Measurements from ENCODE around the gene SLC39A10. TPM values are rescaled to one million over a fixed set of nuclear protein-coding genes. Genes with fewer than 3 reads are reported as not detected.

The SLC39A10 gene
- total RNA-seq, 1 donor from 2014 or later: 37.4 TPM

GRCh38 chr2:195722075-195722474 is 65.0 kb downstream of the SLC39A10 start:
- Mint-ChIP-seq H3K4me1 (ENCODE audit: unreplicated experiment) (no peaks in the 10 kb centered on the region), H3K9me3 (ENCODE audit: unreplicated experiment) (no peaks in the 10 kb centered on the region), H3K27ac (ENCODE audit: unreplicated experiment) (no peak overlapping the region), H3K27me3 (ENCODE audit: unreplicated experiment) (no peaks in the 10 kb centered on the region), H3K36me3 (ENCODE audit: unreplicated experiment) (peaks cover 20% of the 10 kb centered on the region), H3K4me3 (ENCODE audit: unreplicated experiment) (no peak overlapping the region)
- no peak for DNase-seq (ENCODE audit: extremely low spot score, unreplicated experiment)
- no peak for TF ChIP-seq CTCF (IDR thresholded peaks at IDR 0.05)

GRCh38 chr2:195727106-195727505 is 70.1 kb downstream of the SLC39A10 start:
- Mint-ChIP-seq H3K9me3 (ENCODE audit: unreplicated experiment) (peaks cover 12% of the 10 kb centered on the region), H3K4me3 (ENCODE audit: unreplicated experiment) (no peak overlapping the region), H3K27ac (ENCODE audit: unreplicated experiment) (no peak overlapping the region), H3K36me3 (ENCODE audit: unreplicated experiment) (peaks cover 24% of the 10 kb centered on the region), H3K27me3 (ENCODE audit: unreplicated experiment) (no peaks in the 10 kb centered on the region), H3K4me1 (ENCODE audit: unreplicated experiment) (peaks cover under 1% of the 10 kb centered on the region)
- no peak for DNase-seq (ENCODE audit: extremely low spot score, unreplicated experiment)
- TF ChIP-seq CTCF (IDR thresholded peaks at IDR 0.05): no peak

GRCh38 chr2:195730912-195731311 is 73.9 kb downstream of the SLC39A10 start:
- Mint-ChIP-seq H3K4me3 (ENCODE audit: unreplicated experiment) (no peak overlapping the region), H3K27me3 (ENCODE audit: unreplicated experiment) (no peaks in the 10 kb centered on the region), H3K36me3 (ENCODE audit: unreplicated experiment) (peaks cover 22% of the 10 kb centered on the region), H3K4me1 (ENCODE audit: unreplicated experiment) (peaks cover 27% of the 10 kb centered on the region), H3K27ac (ENCODE audit: unreplicated experiment) (no peak overlapping the region), H3K9me3 (ENCODE audit: unreplicated experiment) (peaks cover 12% of the 10 kb centered on the region)
- no peak for TF ChIP-seq CTCF (IDR thresholded peaks at IDR 0.05)
- no peak for DNase-seq (ENCODE audit: extremely low spot score, unreplicated experiment)

- H3K27me3 Mint-ChIP-seq (ENCODE audit: unreplicated experiment): no peaks in the 10 kb centered on the region
- TF ChIP-seq CTCF (IDR thresholded peaks at IDR 0.05): no peak
- H3K4me3 Mint-ChIP-seq (ENCODE audit: unreplicated experiment): no peak overlapping the region
- H3K9me3 Mint-ChIP-seq (ENCODE audit: unreplicated experiment): peaks cover 12% of the 10 kb centered on the region
- no peak for DNase-seq (ENCODE audit: extremely low spot score, unreplicated experiment)
- H3K27ac Mint-ChIP-seq (ENCODE audit: unreplicated experiment): no peak overlapping the region
- H3K4me1 Mint-ChIP-seq (ENCODE audit: unreplicated experiment): peaks cover 40% of the 10 kb centered on the region
- peaks cover 22% of the 10 kb centered on the region for H3K36me3 Mint-ChIP-seq (ENCODE audit: unreplicated experiment)
These were observed 75.5 kb downstream of the SLC39A10 start for GRCh38 chr2:195732574-195732973.

GRCh38 chr2:195733831-195734230 is 76.8 kb downstream of the SLC39A10 start:
- Mint-ChIP-seq H3K4me1 (ENCODE audit: unreplicated experiment) (peaks cover 52% of the 10 kb centered on the region), H3K27me3 (ENCODE audit: unreplicated experiment) (no peaks in the 10 kb centered on the region)

More at GRCh38 chr2:195733831-195734230, 76.8 kb downstream of the SLC39A10 start:
- Mint-ChIP-seq H3K9me3 (ENCODE audit: unreplicated experiment) (peaks cover 12% of the 10 kb centered on the region), H3K27ac (ENCODE audit: unreplicated experiment) (no peak overlapping the region), H3K36me3 (ENCODE audit: unreplicated experiment) (peaks cover 22% of the 10 kb centered on the region), H3K4me3 (ENCODE audit: unreplicated experiment) (no peak overlapping the region)
- TF ChIP-seq CTCF (IDR thresholded peaks at IDR 0.05): no peak
- DNase-seq (ENCODE audit: extremely low spot score, unreplicated experiment): no peak
